Tibial nerve (tissue), 4 donors: ENCODE data around the gene MYOG.

Source experiments
- CTCF ChIP-seq, 5 experiments: fragments of 200-600 bp in 3 of 5; fragments of 450-650 bp in 2 of 5; sonication (generic) in 3 of 5; IDR thresholded peaks; one replicate each; pipeline ENCODE4 v1.5.1; 2016 to 2019; ENCODE audit warnings: antibody characterized with exemption in 5 of 5, mild to moderate bottlenecking in 3 of 5, moderate library complexity in 2 of 5
- EP300 ChIP-seq, 2 donors: sonication (generic); formaldehyde crosslinking; IDR thresholded peaks; one replicate each; pipeline ENCODE4 v1.6.1; 2017; ENCODE audit warnings: antibody characterized with exemption in 2 of 2, mild to moderate bottlenecking in 1 of 2
- POLR2A ChIP-seq, 2 donors: fragments of 450-650 bp; IDR thresholded peaks; one replicate each; pipeline ENCODE4 v1.6.1; 2017; ENCODE audit warnings: antibody characterized with exemption in 2 of 2, mild to moderate bottlenecking in 2 of 2, moderate library complexity in 2 of 2

GRCh38 chr1:203048555-203049051 is 37.2 kb downstream of the MYOG start:
- TF ChIP-seq CTCF (IDR thresholded peaks at IDR 0.05) (no peak), POLR2A (IDR thresholded peaks at IDR 0.05) (no peak), EP300 (IDR thresholded peaks at IDR 0.05) (no peak)
